ENCODE measurements around the gene SPTB. TPM values are rescaled to one million over a fixed set of nuclear protein-coding genes. Genes with fewer than 3 reads are reported as not detected.

The SPTB gene
- total RNA-seq, 1 donor from 2014 or later: 0.23 TPM

GRCh38 chr14:64889352-64889751 lies 9.6 kb upstream of the SPTB start:
- no peak for DNase-seq (ENCODE audit: extremely low read depth, low read depth, low spot score)

- DNase-seq (ENCODE audit: extremely low read depth, low read depth, low spot score): no peak
These were observed 5.9 kb upstream of the SPTB start for GRCh38 chr14:64885559-64885958.

- DNase-seq (ENCODE audit: extremely low read depth, low read depth, low spot score): no peak
These were observed 764 bp upstream of the SPTB start for GRCh38 chr14:64880221-64881121.

GRCh38 chr14:64878837-64879634 lies 671 bp downstream of the SPTB start:
- no peak for DNase-seq (ENCODE audit: extremely low read depth, low read depth, low spot score)

- DNase-seq (ENCODE audit: extremely low read depth, low read depth, low spot score): no peak
These were observed 1.9 kb downstream of the SPTB start for GRCh38 chr14:64877846-64878245.

GRCh38 chr14:64875350-64875749 lies 4.4 kb downstream of the SPTB start:
- DNase-seq (ENCODE audit: extremely low read depth, low read depth, low spot score): no peak

GRCh38 chr14:64873506-64874219 lies 6.0 kb downstream of the SPTB start:
- no peak for DNase-seq (ENCODE audit: extremely low read depth, low read depth, low spot score)

- DNase-seq (ENCODE audit: extremely low read depth, low read depth, low spot score): no peak
These were observed 8.4 kb downstream of the SPTB start for GRCh38 chr14:64871344-64871743.

GRCh38 chr14:64870160-64870559 lies 9.5 kb downstream of the SPTB start:
- no peak for DNase-seq (ENCODE audit: extremely low read depth, low read depth, low spot score)

GRCh38 chr14:64868841-64869240 lies 10.9 kb downstream of the SPTB start:
- no peak for DNase-seq (ENCODE audit: extremely low read depth, low read depth, low spot score)

- DNase-seq (ENCODE audit: extremely low read depth, low read depth, low spot score): no peak
These were observed 11.3 kb downstream of the SPTB start for GRCh38 chr14:64868379-64868778.

- DNase-seq (ENCODE audit: extremely low read depth, low read depth, low spot score): no peak
These were observed 12.5 kb downstream of the SPTB start for GRCh38 chr14:64867182-64867581.

- no peak for DNase-seq (ENCODE audit: extremely low read depth, low read depth, low spot score)
These were observed 13.7 kb downstream of the SPTB start for GRCh38 chr14:64865992-64866391.

- no peak for DNase-seq (ENCODE audit: extremely low read depth, low read depth, low spot score)
These were observed 14.6 kb downstream of the SPTB start for GRCh38 chr14:64865109-64865508.

GRCh38 chr14:64864258-64864657 lies 15.4 kb downstream of the SPTB start:
- no peak for DNase-seq (ENCODE audit: extremely low read depth, low read depth, low spot score)

- no peak for DNase-seq (ENCODE audit: extremely low read depth, low read depth, low spot score)
These were observed 17.8 kb downstream of the SPTB start for GRCh38 chr14:64861916-64862315.

- no peak for DNase-seq (ENCODE audit: extremely low read depth, low read depth, low spot score)
These were observed 19.7 kb downstream of the SPTB start for GRCh38 chr14:64860039-64860438.

- no peak for DNase-seq (ENCODE audit: extremely low read depth, low read depth, low spot score)
These were observed 21.5 kb downstream of the SPTB start for GRCh38 chr14:64857979-64858744.

- DNase-seq (ENCODE audit: extremely low read depth, low read depth, low spot score): no peak
These were observed 22.9 kb downstream of the SPTB start for GRCh38 chr14:64856529-64857445.

All from glomerular endothelial cell (primary cell).